K562 (cell line): ENCODE results near the gene ANKS4B. TPM values are rescaled to one million over a fixed set of nuclear protein-coding genes. Genes with fewer than 3 reads are reported as not detected.

Experiments used
- FOXK2 ChIP-seq, 2 experiments: fragments of 450-650 bp; IDR thresholded peaks in 1 of 2; conservative IDR thresholded peaks in 1 of 2; 2 replicates each; pipeline ENCODE4 v1.6.1; 2016; ENCODE audit warnings: low read depth in 2 of 2, mild to moderate bottlenecking in 1 of 2
- IRF9 ChIP-seq: fragments of 450-650 bp; IDR thresholded peaks from 2 replicates; pipeline ENCODE4 v1.6.1; 2016; ENCODE audit warnings: missing biosample characterization, missing genetic modification characterization
- KLF6 ChIP-seq: fragments of 250-450 bp; sonication (Bioruptor Pico); IDR thresholded peaks from 2 replicates; pipeline ENCODE4 v1.4.0; 2020; ENCODE audit warnings: mild to moderate bottlenecking, moderate library complexity, borderline replicate concordance
- MITF ChIP-seq: IDR thresholded peaks from 2 replicates; pipeline ENCODE4 v1.6.1; 2014; ENCODE audit warnings: antibody characterized with exemption
- MNT ChIP-seq, 2 experiments: fragments of 450-650 bp; conservative IDR thresholded peaks; 2 replicates each; pipeline ENCODE4 v1.6.1; 2017; ENCODE audit warnings: mild to moderate bottlenecking in 2 of 2, moderate library complexity in 2 of 2
- MTF1 ChIP-seq: fragments of 250-450 bp; sonication (Bioruptor Pico); IDR thresholded peaks from 2 replicates; pipeline ENCODE4 v1.9.0; 2021; ENCODE audit warnings: moderate library complexity, mild to moderate bottlenecking, inconsistent platforms, borderline replicate concordance
- SIN3A ChIP-seq, 2 experiments: fragments of 150-350 bp in 1 of 2; IDR thresholded peaks; 2 replicates each; pipeline ENCODE4 v1.6.1; 2011 to 2016; ENCODE audit warnings: borderline replicate concordance in 2 of 2, low read depth in 2 of 2, low read length in 2 of 2, mild to moderate bottlenecking in 2 of 2, moderate library complexity in 2 of 2; ENCODE audit not compliant: control insufficient read depth in 1 of 2
- SP1 ChIP-seq: sonication (generic); formaldehyde crosslinking; IDR thresholded peaks from 2 replicates; pipeline ENCODE4 v1.8.1; 2022; ENCODE audit warnings: mild to moderate bottlenecking, missing genetic modification reagents
- TARDBP ChIP-seq: fragments of 450-650 bp; IDR thresholded peaks from 2 replicates; pipeline ENCODE4 v1.6.1; 2016
- UBTF ChIP-seq, 2 experiments: IDR thresholded peaks; 2 replicates each; pipeline ENCODE4 v1.6.1; 2012; ENCODE audit warnings: improper control_type of control experiment in 2 of 2, low read depth in 2 of 2, low read length in 2 of 2, borderline replicate concordance in 1 of 2
- ZBTB49 ChIP-seq: sonication (generic); formaldehyde crosslinking; IDR thresholded peaks from 2 replicates; pipeline ENCODE4 v1.8.0; 2022; ENCODE audit warnings: missing genetic modification reagents, mild to moderate bottlenecking, borderline replicate concordance
- ZKSCAN3 ChIP-seq: fragments of 250-450 bp; sonication (Bioruptor Pico); IDR thresholded peaks from 2 replicates; pipeline ENCODE4 v1.4.0; 2020
- ZNF212 ChIP-seq: fragments of 450-650 bp; formaldehyde crosslinking; IDR thresholded peaks from 2 replicates; pipeline ENCODE4 v1.4.0; 2020; ENCODE audit warnings: mild to moderate bottlenecking
- ZNF253 ChIP-seq: fragments of 250-450 bp; sonication (Bioruptor Pico); conservative IDR thresholded peaks from 2 replicates; pipeline ENCODE4 v1.6.1; 2021; ENCODE audit warnings: mild to moderate bottlenecking
- ZNF511 ChIP-seq: sonication (generic); formaldehyde crosslinking; IDR thresholded peaks from 2 replicates; pipeline ENCODE4 v1.8.0; 2022; ENCODE audit warnings: mild to moderate bottlenecking, missing genetic modification reagents
- ZNF79 ChIP-seq: fragments of 250-450 bp; sonication (Bioruptor Pico); IDR thresholded peaks from 2 replicates; pipeline ENCODE4 v1.4.0; 2020; ENCODE audit warnings: low read depth, mild to moderate bottlenecking, moderate library complexity
- polyA plus RNA-seq, 8 experiments: library from polyadenylated mRNA; depleted of rRNA in 4 of 8; stranded (reverse) in 5 of 8; unstranded in 3 of 8; fragments of >200 nt; fragmentation: Nextera tagmentation in 2 of 8; fragmentation: Illumina TruSeq in 1 of 8; extraction: Ambion mirVana in 2 of 8; extraction: Trizol in 1 of 8; gene quantifications; 2 replicates each; pipeline versions ENCODE4 v1.2.1 to v1.2.3, GENCODE V29; 2011 to 2014; ENCODE audit warnings: inconsistent platforms in 1 of 8, missing spikeins in 1 of 8
- total RNA-seq, 7 experiments: library from RNA; depleted of rRNA in 6 of 7; stranded (reverse); fragments of >200 nt in 6 of 7; fragmentation: Illumina TruSeq in 2 of 7; extraction: Trizol in 2 of 7; gene quantifications; 2 replicates each; pipeline versions ENCODE4 v1.2.1 to v1.2.3, GENCODE V29; 2011 to 2021; ENCODE audit warnings: low replicate concordance in 1 of 7

The ANKS4B gene
- total and polyA plus RNA-seq, 9 of the 15 experiments (the other 6 are each of a cell fraction or from before 2014, with no cell fraction given), result not detected

- TF ChIP-seq IRF9 (tag) (no peak), FOXK2 (conservative IDR thresholded peaks at IDR 0.05 in 1 of 2, IDR thresholded peaks at IDR 0.05 in 1 of 2; ENCODE audit: low read depth in 2 of 2) (peak in 1 of 2 experiments; percentile 45; a peak in 1 of 4 replicates), KLF6 (CRISPR knock-in tag) (no peak), SP1 (CRISPR knock-in tag) (peak; percentile 79), ZNF212 (CRISPR knock-in tag) (no peak), MNT (conservative IDR thresholded peaks at IDR 0.05) (peak in 1 of 2 experiments; percentile 66; a peak in 2 of 4 replicates), ZKSCAN3 (no peak), SIN3A (IDR thresholded peaks at IDR 0.05; ENCODE audit: borderline replicate concordance in 2 of 2, control insufficient read depth in 1 of 2, low read depth in 2 of 2, low read length in 2 of 2) (peak in 1 of 2 experiments; percentile 51; a peak in 2 of 4 replicates), UBTF (IDR thresholded peaks at IDR 0.05; ENCODE audit: borderline replicate concordance in 1 of 2, low read depth in 2 of 2, low read length in 2 of 2) (no peak), MITF (no peak), ZNF253 (CRISPR knock-in tag) (no peak), ZBTB49 (CRISPR knock-in tag) (no peak), TARDBP (no peak), ZNF511 (CRISPR knock-in tag) (no peak), ZNF79 (no peak), MTF1 (CRISPR knock-in tag) (no peak)
These were observed 67.0 kb downstream of the ANKS4B start (continued) for GRCh38 chr16:21300309-21301167.
